Neural progenitor cell (in vitro differentiated cells): ENCODE data around the gene SMAD2. TPM values are rescaled to one million over a fixed set of nuclear protein-coding genes. Genes with fewer than 3 reads are reported as not detected.

Experiments
- DNase-seq: peaks from one replicate; pipeline ENCODE4 v3.0.0-alpha.2; 2016; ENCODE audit warnings: low spot score
- H2AFZ ChIP-seq: fragments of 200-600 bp; sonication (generic); replicated peaks from 2 replicates; pipeline ENCODE4 v1.6.1; 2016; ENCODE audit warnings: antibody characterized with exemption
- H3F3A ChIP-seq: fragments of 200-600 bp; sonication (generic); 2 replicates; pipeline ENCODE4 v1.6.1; 2016; ENCODE audit warnings: antibody characterized with exemption, low read depth
- H3K27ac ChIP-seq: fragments of 200-600 bp; sonication (generic); 2 replicates; pipeline ENCODE4 v1.5.1; 2016; ENCODE audit warnings: mild to moderate bottlenecking
- H3K27me3 ChIP-seq: fragments of 200-600 bp; sonication (generic); 2 replicates; pipeline ENCODE4 v1.6.1; 2016; ENCODE audit warnings: mild to moderate bottlenecking, moderate library complexity
- H3K36me3 ChIP-seq: fragments of 200-600 bp; sonication (generic); 2 replicates; pipeline ENCODE4 v1.5.1; 2016
- H3K4me1 ChIP-seq: fragments of 200-600 bp; sonication (generic); 2 replicates; pipeline ENCODE4 v1.6.1; 2016; ENCODE audit warnings: mixed run types
- H3K4me2 ChIP-seq: fragments of 200-600 bp; sonication (generic); 2 replicates; pipeline ENCODE4 v1.6.1; 2016
- H3K4me3 ChIP-seq: fragments of 200-600 bp; sonication (generic); 2 replicates; pipeline ENCODE4 v1.5.1; 2016
- H3K79me2 ChIP-seq: fragments of 200-600 bp; sonication (generic); 2 replicates; pipeline ENCODE4 v1.6.1; 2016; ENCODE audit warnings: low read depth
- H3K9ac ChIP-seq: fragments of 200-600 bp; sonication (generic); 2 replicates; pipeline ENCODE4 v1.6.1; 2016
- H3K9me3 ChIP-seq: fragments of 200-600 bp; sonication (generic); 2 replicates; pipeline ENCODE4 v1.5.1; 2016; ENCODE audit warnings: low read depth
- H4K20me1 ChIP-seq: fragments of 200-600 bp; sonication (generic); 2 replicates; pipeline ENCODE4 v1.6.1; 2016; ENCODE audit warnings: low read depth
- H3K27ac Mint-ChIP-seq: 3 replicates; pipeline ENCODE4 v1.8.0; 2021; ENCODE audit warnings: mixed read lengths
- H3K27me3 Mint-ChIP-seq: 2 replicates; pipeline ENCODE4 v1.8.0; 2022; ENCODE audit warnings: low read depth, mild to moderate bottlenecking, inconsistent platforms, moderate library complexity, mixed read lengths; ENCODE audit not compliant: insufficient read depth
- H3K36me3 Mint-ChIP-seq: 3 replicates; pipeline ENCODE4 v1.8.0; 2021; ENCODE audit warnings: mixed read lengths
- H3K4me1 Mint-ChIP-seq: 3 replicates; pipeline ENCODE4 v1.8.0; 2021; ENCODE audit warnings: mixed read lengths
- H3K4me3 Mint-ChIP-seq: 3 replicates; pipeline ENCODE4 v1.8.0; 2021; ENCODE audit warnings: mild to moderate bottlenecking, moderate library complexity, mixed read lengths
- H3K9me3 Mint-ChIP-seq: 3 replicates; pipeline ENCODE4 v1.8.0; 2020; ENCODE audit warnings: mixed read lengths
- EZH2 ChIP-seq: fragments of 200-600 bp; sonication (generic); IDR thresholded peaks from 2 replicates; pipeline ENCODE4 v1.6.1; 2017; ENCODE audit warnings: antibody characterized with exemption, mild to moderate bottlenecking, moderate library complexity
- EZH2phosphoT487 ChIP-seq: fragments of 200-600 bp; sonication (generic); IDR thresholded peaks from 2 replicates; pipeline ENCODE4 v1.6.1; 2017; ENCODE audit warnings: antibody characterized with exemption
- total RNA-seq: library from RNA; depleted of rRNA; stranded (reverse); fragments of >200 nt; gene quantifications from 2 replicates; pipeline ENCODE4 v1.2.3, GENCODE V29; 2015; ENCODE audit warnings: low replicate concordance
- TF ChIP-seq, protein P1 (sequence below): fragments of 200-600 bp; sonication (generic); IDR thresholded peaks from 2 replicates; pipeline ENCODE4 v1.5.1; 2017; ENCODE audit warnings: antibody characterized with exemption, mild to moderate bottlenecking

SMAD2 gene
- total RNA-seq, 1 donor from 2014 or later, result 233 TPM

DNA sequence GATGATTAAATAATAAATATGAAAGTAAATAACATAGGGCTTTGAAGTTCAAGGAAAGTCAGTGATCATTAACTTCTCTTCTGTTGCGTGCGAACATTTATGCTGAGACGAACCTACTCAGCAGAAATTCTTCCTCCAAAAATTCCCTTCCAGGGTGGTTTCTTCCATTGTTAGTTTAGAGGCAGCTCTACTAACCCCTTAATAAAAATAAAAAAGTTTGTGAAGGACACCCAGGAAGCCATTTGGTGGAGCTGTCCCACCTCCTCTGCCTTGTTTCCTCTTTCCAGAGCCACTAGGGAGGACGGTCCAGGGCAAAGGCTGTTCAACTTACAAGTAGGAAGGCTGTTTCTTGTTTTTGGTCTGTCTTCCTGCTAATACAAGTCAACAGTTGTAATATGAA lies 2.1 kb upstream of the SMAD2 start:
- Mint-ChIP-seq H3K27me3 (peaks cover 4% of the 10 kb centered on the region), H3K4me3 (no peak overlapping the region), H3K27ac (no peak overlapping the region), H3K9me3 (no peaks in the 10 kb centered on the region), H3K36me3 (peaks cover 3% of the 10 kb centered on the region), H3K4me1 (peaks cover 27% of the 10 kb centered on the region)
- H3K4me1 ChIP-seq, result peaks cover 60% of the 10 kb centered on the region
- H3K27ac ChIP-seq, result peak overlapping the region; percentile 99
- TF ChIP-seq EZH2phosphoT487 (no peak), EZH2 (no peak)
- TF ChIP-seq, protein P1, sequence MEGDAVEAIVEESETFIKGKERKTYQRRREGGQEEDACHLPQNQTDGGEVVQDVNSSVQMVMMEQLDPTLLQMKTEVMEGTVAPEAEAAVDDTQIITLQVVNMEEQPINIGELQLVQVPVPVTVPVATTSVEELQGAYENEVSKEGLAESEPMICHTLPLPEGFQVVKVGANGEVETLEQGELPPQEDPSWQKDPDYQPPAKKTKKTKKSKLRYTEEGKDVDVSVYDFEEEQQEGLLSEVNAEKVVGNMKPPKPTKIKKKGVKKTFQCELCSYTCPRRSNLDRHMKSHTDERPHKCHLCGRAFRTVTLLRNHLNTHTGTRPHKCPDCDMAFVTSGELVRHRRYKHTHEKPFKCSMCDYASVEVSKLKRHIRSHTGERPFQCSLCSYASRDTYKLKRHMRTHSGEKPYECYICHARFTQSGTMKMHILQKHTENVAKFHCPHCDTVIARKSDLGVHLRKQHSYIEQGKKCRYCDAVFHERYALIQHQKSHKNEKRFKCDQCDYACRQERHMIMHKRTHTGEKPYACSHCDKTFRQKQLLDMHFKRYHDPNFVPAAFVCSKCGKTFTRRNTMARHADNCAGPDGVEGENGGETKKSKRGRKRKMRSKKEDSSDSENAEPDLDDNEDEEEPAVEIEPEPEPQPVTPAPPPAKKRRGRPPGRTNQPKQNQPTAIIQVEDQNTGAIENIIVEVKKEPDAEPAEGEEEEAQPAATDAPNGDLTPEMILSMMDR, result peak; percentile 25
- peaks cover 24% of the 10 kb centered on the region for H4K20me1 ChIP-seq
- peaks cover 26% of the 10 kb centered on the region for H3K79me2 ChIP-seq
- H3K4me2 ChIP-seq, result peak overlapping the region; percentile 75
- H3K27me3 ChIP-seq, result no peaks in the 10 kb centered on the region
- no peak overlapping the region for H2AFZ ChIP-seq
- peaks cover 66% of the 10 kb centered on the region for H3F3A ChIP-seq
- no peaks in the 10 kb centered on the region for H3K9me3 ChIP-seq
- H3K36me3 ChIP-seq, result no peaks in the 10 kb centered on the region
- H3K4me3 ChIP-seq, result no peak overlapping the region
- H3K9ac ChIP-seq, result no peak overlapping the region
- peak; percentile 33 for DNase-seq

DNA sequence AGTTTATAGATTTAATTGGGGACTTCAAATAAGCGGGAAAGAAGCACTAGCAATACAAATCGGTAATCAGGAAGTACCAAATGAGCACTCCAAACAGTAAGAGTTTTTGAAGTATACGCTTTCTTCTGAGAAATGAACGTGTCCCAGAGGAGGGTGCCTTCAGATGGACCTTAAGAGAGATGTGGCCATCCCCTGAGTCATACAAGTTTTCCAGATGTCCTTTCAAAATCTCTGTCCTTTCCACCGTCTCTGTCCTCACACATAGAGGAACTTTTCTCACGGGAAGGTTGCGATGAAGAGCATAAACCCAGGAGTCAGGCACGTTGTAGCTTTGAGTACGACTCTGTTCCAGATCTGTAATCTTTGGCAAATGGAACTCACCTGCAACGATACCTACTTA lies 1.7 kb upstream of the SMAD2 start:
- TF ChIP-seq, protein P1, result no peak
- TF ChIP-seq EZH2 (no peak), EZH2phosphoT487 (no peak)
- Histone ChIP-seq H3K27me3 (no peaks in the 10 kb centered on the region), H3K9me3 (no peaks in the 10 kb centered on the region), H3K4me1 (peaks cover 60% of the 10 kb centered on the region), H3K27ac (peak overlapping the region; percentile 99), H4K20me1 (peaks cover 28% of the 10 kb centered on the region), H3K4me2 (peak overlapping the region; percentile 75), H3K36me3 (no peaks in the 10 kb centered on the region), H3K79me2 (peaks cover 31% of the 10 kb centered on the region), H2AFZ (no peak overlapping the region), H3F3A (peaks cover 66% of the 10 kb centered on the region), H3K9ac (no peak overlapping the region), H3K4me3 (peak overlapping the region; percentile 99)
- Mint-ChIP-seq H3K27me3 (peaks cover 4% of the 10 kb centered on the region), H3K4me1 (peaks cover 29% of the 10 kb centered on the region), H3K36me3 (peaks cover 3% of the 10 kb centered on the region), H3K9me3 (no peaks in the 10 kb centered on the region), H3K27ac (peak overlapping the region; percentile 27), H3K4me3 (peak overlapping the region; percentile 87)
- DNase-seq, result no peak

DNA sequence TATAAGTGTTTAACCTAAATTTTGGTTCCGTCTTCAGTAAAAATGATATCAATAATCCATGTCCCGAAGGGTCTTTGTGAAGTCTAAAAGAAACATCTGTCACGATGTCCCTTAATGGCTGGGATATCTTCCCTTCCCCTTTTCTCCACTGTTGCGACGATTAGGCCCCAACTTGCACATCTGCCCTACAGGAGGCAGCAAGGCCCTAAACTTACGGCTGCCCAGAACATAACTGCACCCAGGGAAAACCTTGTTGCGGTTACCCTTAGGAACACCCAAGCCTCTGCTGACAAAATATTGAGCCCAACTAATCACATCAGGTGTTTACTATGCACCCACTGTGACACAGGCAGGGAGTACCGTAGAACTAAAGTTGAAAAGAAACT lies 1.3 kb upstream of the SMAD2 start:
- Histone ChIP-seq H3K27me3 (no peaks in the 10 kb centered on the region), H3K4me3 (peak overlapping the region; percentile 99), H3K9me3 (no peaks in the 10 kb centered on the region), H3K4me2 (peak overlapping the region; percentile 75), H2AFZ (no peak overlapping the region), H3K4me1 (peaks cover 64% of the 10 kb centered on the region), H3K79me2 (peaks cover 35% of the 10 kb centered on the region), H3K27ac (peak overlapping the region; percentile 99), H3K9ac (no peak overlapping the region), H4K20me1 (peaks cover 33% of the 10 kb centered on the region), H3F3A (peaks cover 71% of the 10 kb centered on the region), H3K36me3 (no peaks in the 10 kb centered on the region)
- peaks cover 32% of the 10 kb centered on the region for H3K4me1 Mint-ChIP-seq
- peak overlapping the region; percentile 87 for H3K4me3 Mint-ChIP-seq
- H3K27ac Mint-ChIP-seq, result peak overlapping the region; percentile 91
- H3K9me3 Mint-ChIP-seq, result no peaks in the 10 kb centered on the region
- peaks cover 4% of the 10 kb centered on the region for H3K27me3 Mint-ChIP-seq
- DNase-seq, result peak; percentile 78
- TF ChIP-seq, protein P1, result peak; percentile 53
- TF ChIP-seq EZH2phosphoT487, result no peak
- peaks cover 3% of the 10 kb centered on the region for H3K36me3 Mint-ChIP-seq
